HG03354 (cell line): Measurements from ENCODE around the gene SMARCA4.
A peak's percentile ranks its signal among the peaks of the same experiment; 100 is the strongest.
"Not testable (repeated sequence)": the region's sequence is repeated elsewhere in the genome, so short reads cannot be mapped to it uniquely, and the experiment has no call there.

Experiments used
- ATAC-seq: cut with Tn5 transposase; IDR thresholded peaks from one replicate; pipeline ENCODE4 v1.9.1; 2021; ENCODE audit warnings: mild to moderate bottlenecking; ENCODE audit not compliant: unreplicated experiment, poor library complexity, severe bottlenecking

Gene SMARCA4

DNA sequence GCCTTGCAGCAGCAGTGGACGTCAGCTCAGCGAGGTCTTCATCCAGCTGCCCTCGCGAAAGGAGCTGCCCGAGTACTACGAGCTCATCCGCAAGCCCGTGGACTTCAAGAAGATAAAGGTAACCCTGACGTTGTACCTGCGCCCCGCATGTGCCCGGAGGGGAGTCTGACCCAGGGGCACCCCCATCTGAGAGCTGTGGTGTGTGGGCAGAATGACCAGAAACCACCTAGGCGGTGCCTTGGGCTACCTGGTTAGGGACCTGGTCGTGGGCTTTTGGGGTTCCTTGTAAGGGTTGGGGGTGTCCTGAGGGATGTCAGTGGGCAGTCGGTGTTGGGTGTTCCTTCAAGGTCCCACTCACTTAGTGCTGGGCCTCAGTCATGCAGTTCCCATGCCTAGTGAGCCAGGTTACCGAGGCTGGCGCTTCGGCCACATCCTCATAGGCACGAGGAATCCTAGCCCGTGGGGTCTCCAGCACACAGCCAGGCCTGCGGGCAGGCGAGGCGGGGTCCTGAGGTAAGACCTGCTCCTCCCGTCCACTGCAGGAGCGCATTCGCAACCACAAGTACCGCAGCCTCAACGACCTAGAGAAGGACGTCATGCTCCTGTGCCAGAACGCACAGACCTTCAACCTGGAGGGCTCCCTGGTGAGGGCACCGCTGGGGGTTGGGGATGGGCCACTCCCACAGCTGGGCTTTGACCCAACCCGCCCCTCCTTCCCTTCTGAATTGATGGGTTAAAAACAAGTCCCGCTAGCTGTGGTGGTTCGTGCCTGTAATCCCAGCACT is 97.6 kb downstream of the SMARCA4 start:
- no peak for ATAC-seq

GRCh38 chr19:11059511-11060358 is 98.9 kb downstream of the SMARCA4 start:
- ATAC-seq: no peak

- ATAC-seq: no peak
Measured at GRCh38 chr19:11061952-11062351, 101.1 kb downstream of the SMARCA4 start.

DNA sequence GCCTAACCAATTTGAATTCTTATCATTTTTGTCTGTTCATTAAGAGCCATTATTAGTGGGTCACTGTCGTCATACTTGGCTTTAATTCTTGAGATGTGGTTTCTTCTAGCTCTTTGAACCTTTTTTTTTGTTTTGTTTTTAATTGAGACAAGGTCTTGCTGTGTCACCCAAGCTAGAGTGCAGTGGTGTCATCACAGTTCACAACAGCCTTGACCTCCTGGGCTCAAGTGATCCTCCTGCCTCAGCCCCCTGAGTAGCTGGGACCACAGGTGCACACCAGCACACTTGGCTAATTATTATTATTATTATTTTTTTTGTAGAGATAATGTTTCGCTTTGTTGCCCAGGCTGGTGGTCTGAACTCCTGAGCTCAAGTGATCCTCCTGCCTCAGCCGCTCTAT is 102.6 kb downstream of the SMARCA4 start:
- no peak for ATAC-seq

GRCh38 chr19:11064831-11065303 is 104.0 kb downstream of the SMARCA4 start:
- no peak for ATAC-seq

- no peak for ATAC-seq
Measured at GRCh38 chr19:11066326-11066725, 105.5 kb downstream of the SMARCA4 start.

DNA sequence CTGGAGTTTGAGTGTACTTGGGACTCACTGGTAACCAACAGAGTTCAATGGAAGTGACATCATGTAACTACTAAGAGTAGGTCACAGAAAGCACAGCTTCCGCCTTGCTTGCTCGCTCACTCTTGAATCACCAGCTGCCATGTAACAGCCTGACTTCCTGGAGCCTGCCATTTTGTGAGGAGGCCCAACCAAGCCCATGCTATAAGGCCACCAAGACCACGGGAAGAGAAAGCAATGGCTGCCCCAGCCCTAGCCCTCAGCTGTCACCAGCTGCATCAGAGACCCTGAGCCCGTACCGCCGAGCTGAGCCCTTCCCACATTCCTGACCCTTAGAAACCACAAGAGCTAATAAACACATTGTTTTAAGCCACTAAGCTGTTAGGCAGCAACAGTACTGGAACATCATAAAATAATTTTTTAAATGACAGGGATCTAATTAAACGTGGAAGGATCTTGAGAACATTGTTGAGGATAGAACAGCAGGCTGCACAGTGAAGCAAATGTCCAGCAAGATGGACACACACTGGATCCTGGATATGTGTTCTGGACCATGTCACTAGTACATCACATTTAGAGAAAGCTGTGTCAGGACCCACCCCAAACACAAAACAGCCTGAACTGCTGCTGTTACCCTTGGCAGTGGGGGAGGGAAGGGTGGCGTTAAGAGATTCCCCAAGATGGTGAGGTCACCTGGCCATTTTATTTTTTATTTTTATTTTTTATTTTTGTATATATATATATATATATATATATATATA is 106.7 kb downstream of the SMARCA4 start:
- ATAC-seq: no peak

DNA sequence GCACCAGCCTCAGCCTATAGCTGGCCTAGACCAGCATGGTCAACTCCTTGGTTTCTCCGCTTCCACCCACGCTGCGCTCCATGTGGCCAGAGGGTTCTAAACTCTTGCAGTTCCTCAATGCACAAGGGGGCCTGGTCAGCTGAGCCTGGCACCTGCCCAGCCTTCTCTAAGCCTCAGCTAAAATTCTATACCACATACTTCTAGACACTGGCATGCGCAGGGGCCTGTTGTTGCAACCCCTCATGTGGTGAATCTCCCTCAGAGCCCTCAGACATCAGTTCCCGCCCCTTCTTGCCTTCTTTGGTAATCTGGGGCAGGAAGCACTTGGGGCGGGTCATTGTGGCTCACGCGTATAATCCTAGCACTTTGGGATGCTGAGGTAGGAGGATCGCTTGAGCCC is 108.7 kb downstream of the SMARCA4 start:
- no peak for ATAC-seq

DNA sequence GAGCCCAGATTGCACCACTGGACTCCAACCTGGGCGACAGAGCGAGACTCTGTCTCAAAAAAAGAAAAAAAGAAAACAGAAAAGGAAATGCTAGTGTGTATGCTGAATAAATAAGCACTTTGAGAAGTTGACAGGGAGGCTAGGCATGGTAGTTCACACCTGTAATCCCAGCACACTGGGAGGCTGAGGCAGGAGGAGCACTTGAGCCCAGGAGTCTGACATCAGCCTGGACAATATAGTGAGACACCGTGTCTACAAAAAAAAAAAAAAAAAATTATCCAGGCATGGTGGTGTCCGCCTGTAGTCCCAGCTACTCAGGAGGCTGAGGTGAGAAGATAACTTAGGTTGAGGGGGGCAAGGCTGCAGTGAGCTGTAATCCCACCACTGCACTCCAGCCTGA is 109.3 kb downstream of the SMARCA4 start:
- no peak for ATAC-seq

DNA sequence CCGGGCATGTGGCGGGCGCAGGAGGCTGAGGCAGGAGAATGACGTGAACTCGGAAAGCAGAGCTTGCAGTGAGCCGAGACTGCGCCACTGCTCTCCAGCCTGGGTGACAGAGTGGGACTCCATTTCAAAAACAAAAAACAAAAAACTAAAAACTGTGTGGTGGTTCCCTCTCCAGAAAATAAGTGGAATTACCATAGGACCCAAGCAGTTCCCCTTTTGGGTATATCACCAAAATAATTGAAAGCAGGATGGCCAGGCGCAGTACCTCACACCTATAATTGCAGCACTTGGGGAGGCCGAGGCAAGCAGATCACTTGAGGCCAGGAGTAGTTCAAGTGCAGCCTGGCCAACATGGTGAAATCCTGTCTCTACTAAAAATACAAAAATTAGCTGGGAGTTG is 112.7 kb downstream of the SMARCA4 start:
- ATAC-seq: no peak

DNA sequence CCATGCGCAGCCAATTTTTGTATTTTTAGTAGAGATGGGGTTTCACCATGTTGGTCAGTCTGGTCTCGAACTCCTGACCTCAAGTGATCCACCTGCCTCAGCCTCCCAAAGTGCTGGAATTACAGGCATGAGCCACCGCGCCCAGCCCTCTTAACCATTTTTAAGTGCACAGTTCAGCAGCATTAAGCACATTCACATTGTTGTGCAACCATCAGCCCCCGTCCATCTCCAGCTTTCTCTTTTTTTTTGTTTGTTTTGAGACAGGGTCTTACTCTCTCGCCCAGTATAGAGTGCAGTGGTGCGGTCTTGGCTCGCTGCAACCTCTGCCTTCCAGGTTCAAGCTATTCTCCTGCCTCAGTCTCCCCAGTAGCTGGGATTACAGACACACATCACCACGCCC is 116.0 kb downstream of the SMARCA4 start:
- ATAC-seq: not testable (repeated sequence)

DNA sequence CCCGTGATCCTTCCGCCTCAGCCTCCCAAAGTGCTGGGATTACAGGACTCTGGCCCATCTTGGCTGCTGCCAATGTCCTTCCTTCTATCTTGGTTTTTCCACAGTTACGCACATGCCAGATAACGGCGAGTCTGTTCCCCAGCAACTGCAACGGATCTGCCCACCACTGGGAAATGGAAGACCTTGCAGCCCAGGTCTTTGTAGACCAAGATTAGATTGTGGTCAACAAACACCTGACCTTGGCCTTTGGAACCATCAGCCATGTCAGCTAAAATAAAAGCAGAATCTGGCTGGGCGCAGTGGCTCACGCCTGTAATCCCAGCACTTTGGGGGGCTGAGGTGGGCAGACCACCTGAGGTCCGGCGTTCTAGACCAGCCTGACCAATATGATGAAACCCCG is 118.1 kb downstream of the SMARCA4 start:
- no peak for ATAC-seq

DNA sequence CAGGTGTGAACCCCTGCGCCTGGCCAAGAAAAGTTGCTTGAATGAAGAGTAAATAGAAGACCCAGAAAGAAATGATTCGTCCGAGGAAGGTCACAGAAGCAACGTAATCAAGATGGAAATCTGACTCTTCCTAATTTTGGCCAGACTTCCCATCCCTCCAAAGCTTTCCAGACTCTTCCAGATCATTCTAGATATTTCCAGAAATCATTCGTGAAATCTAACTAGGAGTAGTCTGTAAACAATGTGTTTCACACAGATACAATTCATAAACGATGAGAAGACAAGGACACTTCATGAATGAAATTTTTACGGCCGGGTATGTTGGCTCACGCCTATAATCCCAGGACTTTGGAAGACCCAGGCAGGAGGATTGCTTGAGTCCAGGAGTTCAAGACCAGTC is 119.2 kb downstream of the SMARCA4 start:
- no peak for ATAC-seq

- ATAC-seq: no peak
Measured at GRCh38 chr19:11087870-11088505, 127.2 kb downstream of the SMARCA4 start.

GRCh38 chr19:11088506-11089253 is 127.8 kb downstream of the SMARCA4 start:
- no peak for ATAC-seq

GRCh38 chr19:11089254-11090013 is 128.6 kb downstream of the SMARCA4 start, which contains the start of gene LDLR:
Gene LDLR, plus strand, starts transcription at chr19:11089463. Its CDS starts 86 bp downstream, at chr19:11089549.
- ATAC-seq: no peak

DNA sequence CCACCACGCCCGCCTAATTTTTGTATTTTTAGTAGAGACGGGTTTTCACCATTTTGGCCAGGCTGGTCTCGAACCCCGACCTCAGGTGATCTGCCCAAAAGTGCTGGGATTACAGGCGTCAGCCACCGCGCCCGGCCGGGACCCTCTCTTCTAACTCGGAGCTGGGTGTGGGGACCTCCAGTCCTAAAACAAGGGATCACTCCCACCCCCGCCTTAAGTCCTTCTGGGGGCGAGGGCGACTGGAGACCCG is 129.1 kb downstream of the SMARCA4 start:
- ATAC-seq: peak; percentile 13

DNA sequence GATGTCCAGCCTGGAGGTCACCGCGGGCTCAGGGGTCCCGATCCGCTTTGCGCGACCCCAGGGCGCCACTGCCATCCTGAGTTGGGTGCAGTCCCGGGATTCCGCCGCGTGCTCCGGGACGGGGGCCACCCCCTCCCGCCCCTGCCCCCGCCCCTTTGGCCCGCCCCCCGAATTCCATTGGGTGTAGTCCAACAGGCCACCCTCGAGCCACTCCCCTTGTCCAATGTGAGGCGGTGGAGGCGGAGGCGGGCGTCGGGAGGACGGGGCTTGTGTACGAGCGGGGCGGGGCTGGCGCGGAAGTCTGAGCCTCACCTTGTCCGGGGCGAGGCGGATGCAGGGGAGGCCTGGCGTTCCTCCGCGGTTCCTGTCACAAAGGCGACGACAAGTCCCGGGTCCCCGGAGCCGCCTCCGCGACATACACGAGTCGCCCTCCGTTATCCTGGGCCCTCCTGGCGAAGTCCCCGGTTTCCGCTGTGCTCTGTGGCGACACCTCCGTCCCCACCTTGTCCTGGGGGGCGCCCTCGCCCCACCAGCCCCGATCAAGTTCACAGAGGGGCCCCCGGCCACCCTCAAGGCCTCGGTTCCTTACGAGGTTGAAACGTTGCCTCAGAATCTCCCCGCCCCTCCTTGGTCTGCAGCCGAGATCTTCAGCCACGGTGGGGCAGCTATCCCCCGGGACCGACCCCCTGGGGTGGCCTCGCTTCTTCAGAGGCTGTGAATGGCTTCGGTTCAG is 129.6 kb downstream of the SMARCA4 start:
- ATAC-seq: peak; percentile 71
